ENCODE data around the gene RAD9A.

Gene RAD9A

DNA sequence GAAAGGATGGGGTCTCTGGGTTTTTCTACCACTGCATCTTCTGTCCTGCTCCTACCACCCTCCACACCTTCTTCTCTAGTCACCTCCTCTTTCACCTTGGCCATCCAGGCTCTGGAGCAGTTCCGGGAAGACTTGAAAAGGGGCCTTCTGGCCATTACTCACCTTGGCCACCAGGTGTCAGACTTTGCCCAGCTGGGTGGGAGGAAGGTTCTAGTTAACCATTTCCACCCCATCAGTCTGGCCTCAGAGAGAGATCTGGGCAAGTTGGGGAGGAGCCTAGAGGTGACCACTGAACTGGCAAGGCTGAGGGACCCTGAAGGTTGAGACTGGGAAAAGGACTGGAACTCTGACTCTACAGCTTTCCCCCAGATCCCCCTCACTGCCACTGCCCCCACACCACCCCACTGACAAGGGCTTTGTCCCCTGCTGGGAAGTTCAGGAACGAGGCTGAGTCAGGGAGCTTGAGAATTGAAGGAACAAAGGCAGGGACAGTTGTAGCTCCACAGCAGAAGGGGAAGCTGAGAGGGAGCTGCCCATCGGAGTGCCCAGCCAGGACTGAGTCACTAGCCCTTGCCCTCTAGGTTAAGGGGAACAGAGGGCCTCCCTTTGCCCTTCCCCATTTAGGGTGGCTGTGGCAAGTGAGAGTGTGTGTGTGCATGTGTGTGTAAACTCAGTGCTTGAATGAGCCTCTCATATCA is 34.8 kb upstream of the RAD9A start:
- DNase-seq (ENCODE audit: low read depth, low spot score): peak; percentile 40

DNA sequence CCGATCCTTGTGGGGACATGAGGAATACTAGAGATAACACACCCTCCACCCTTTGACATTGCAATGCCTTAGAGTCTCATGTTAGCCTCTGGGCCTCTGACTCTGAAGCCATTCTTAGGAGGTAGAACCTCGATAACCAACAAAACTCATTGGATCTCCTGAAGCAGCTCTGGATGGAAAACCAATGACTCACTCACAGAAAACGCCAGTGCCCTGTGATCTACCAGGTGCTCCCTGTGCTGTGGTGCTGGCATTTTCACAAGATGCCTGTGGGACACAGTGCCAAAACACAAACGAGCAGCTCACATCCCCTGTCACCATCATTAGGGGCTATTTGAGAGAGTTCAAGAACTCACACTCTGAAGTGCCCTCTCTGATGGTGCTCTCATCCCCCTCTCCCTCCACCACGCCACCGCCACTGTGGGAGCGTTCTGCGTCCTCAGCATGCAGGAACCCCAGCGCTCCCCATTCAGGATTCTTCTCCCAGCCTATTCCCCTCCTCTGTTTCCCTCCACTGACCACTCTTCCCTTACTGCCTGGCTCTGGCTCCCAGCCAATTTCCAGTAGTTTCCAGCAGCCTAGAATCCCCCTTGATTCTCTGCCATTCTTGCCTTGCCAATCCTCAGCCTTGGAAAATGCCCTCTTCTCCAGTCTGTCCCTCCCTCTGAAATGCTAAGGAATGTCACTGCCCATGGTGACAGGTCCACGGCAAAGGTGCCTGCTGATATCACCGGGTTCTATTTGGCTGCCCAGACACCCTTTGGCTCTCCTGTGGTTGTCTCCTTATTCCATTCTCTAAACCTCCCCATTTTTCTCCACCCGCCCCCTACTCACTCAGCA is 33.7 kb upstream of the RAD9A start:
- no peak for DNase-seq (ENCODE audit: low read depth, low spot score)

DNA sequence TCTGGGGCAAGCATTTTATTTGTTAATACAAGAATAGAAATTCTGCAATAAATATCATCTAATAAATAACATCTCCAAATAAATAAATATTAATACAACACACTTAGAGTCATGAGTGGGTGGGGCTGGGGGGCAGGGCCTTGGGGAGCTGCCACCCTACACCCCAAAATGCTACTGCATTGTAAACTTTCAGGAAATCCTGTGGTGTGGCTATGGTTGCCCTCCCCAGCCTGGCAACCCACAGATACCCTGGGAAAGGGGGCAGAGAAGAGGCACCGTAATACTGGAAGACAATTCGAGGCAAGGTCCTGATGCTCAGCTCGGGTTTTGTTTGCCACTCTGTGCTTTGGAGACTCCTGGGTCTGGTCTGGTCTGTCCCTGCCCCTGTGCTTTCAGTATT is 27.6 kb upstream of the RAD9A start:
- DNase-seq (ENCODE audit: low read depth, low spot score): no peak

DNA sequence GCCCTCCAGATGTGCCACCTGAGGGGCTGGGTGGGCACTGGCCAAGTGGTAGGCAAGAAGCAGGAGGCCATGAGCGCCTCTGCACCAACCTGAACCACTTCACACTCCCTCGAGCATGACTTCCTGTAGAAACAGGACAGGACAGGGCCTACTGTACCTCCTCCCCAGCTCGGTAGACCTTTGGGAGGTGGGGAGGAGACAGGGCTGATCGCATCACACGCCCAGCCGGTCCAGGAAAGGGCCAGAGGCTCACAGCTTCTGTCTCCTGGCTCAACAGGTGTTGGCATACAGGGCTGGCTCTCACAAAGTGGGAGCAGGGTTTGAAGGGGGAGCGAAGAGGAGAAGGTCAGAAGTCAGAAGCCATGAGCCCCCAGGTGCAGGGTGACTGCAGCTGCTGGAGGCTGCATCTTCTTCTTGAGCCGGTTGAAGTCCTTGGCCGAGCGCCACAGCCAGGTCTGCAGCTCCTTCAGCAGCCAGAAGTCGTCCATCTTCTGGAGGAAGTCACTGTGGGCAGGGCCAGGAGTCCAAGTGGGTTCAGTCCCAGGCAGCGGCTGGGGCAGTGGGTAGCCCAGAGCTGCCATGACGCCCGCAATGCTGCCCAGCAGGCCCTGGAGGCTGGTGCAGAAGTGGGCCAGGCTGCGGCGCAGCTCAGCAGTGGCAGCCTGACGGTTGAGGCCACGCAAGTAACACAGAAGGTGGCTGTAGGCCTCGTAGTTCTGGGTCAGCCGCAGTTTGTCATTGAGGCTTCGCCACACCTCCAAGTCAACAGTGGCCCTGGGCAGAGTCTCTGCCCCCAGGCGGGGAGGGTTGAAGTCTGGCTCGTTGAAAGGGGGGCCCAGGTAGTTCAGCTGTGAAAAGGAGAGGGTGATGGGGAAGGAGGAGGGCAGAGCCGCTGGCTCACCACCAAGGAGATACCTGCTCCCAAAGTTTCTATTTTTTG is 26.7 kb upstream of the RAD9A start:
- DNase-seq (ENCODE audit: low read depth, low spot score): no peak

DNA sequence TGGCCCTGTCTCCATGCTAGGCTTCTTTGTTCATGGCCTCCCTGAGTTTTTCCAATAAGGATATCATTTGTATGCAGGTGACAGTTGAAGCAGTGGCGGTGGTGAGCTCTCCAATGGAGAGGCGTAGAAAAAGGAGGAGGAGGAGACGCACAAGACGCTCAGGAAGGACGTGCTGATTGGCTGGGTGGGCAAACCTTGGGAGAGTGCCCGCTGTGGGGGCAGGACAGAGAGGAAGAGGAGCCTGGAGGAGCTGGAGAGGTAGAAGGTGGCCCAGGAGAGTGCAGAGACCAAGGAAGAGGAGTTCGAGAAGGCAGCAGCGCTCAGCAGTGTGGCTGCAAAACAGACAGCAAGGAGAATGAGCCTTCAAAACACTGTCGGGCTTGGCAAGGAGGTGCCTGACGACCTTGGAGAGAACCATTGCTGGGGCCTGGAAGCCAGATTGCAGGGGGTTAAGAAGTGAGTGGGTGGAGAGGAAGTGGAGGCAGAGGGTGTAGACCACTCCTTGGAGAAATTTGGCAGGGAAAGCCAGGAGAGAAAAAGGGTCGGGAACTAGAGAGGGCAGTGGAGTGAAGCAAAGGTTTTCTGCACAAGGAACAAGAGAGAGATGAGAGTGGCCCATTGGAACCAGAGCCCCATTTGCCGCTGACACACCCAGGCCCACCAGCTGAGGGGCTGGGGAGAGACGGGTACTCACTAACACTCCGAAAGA is 25.9 kb upstream of the RAD9A start:
- DNase-seq (ENCODE audit: low read depth, low spot score): no peak

DNA sequence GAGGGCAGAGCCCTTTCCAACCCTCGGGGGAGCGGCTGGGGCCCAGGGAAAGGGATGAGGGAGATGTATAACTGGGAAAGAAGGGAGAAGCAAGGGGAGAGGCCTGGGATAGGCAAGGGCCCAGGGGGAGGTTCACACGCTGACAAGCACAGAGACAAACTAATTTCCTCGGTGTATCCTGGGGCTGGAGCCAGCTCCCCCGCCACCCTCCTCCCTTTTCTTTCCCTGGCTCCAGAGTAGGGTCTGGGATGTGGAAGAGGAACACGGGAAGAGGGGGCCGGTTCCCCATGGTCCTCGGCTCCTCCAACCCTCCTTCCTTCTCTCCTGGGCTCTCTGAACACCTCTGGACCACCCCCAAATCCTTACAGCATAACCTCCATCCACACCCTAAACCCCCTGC is 25.2 kb upstream of the RAD9A start:
- no peak for DNase-seq (ENCODE audit: low read depth, low spot score)

DNA sequence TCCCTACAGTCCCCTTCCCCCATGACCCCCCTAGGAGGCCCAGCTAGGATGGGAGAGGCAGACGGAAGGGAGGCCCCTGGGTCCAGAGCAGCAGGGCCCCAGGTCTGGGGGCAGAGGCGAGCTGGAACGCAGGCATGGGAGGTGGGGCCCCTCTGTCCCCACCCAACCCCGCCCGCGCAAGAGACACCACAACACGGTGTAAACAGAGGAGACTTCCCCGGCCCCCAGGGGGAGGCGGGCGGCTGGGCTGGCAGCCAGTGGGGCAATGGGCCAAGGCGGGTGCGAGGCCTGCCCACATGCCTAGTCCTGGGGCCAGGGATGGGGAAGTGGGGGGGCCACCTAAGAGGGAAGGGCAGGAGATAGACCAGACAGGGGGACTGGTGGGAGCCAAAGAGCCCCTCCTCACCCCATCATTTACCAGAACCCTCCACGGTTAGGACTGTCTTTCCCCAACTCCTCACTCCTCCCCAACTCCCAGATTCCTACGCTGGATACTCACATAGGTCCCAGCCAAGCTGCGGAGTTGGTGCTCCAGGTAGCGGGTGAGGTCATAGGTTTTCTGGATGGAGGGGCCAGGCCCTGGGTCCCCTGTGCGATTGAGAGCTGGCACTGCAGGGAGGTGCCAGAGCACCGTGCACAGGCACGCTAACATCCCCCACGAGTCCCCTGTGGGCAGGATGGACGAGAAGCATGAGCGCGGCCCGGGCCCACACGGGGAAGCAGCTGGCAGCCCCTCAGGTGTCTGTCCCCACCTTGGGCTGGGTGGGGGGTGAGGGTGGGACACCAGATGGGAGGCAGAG is 24.6 kb upstream of the RAD9A start:
- DNase-seq (ENCODE audit: low read depth, low spot score): no peak

DNA sequence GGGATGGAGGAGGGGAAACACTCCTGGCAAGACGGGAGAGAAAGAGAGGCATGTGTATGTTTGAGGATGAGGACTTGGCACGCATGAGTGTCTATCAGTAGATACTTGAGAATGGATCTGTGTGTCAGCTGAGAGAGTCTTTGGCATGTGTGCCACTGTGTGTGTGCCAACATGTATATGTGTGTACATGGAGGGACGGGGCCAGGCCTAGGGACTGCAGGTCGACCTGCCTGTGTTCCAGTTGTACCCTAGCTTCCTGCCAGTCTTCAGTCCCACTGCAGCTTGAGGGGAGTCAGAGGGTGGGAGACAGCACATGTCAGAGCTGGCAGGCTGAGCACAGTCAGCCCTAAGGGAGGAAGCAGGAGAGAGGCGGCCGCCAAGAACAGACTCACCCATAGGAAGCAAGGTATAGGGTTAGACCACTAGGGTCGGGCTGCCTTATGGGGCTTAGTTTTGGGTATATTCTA is 24.0 kb upstream of the RAD9A start:
- DNase-seq (ENCODE audit: low read depth, low spot score): no peak

DNA sequence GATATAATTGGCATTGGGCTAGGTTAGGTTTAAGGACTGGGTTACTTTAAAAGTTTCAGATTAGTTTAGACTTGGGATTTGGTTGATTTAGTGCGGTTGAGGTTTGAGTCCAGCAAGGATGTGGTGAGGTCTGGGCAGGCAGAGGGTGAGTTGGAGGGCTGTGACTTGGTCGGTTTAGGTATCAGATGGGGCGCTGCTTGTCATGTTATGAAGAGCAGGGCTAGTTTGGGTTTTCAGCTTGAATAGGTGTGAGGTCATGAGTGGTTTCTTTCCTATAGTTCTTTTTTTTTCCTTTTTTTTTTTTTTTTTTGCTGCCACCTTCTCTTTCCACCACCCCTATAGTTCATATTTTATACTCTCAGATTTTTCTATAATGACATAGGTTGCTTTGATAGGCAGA is 23.2 kb upstream of the RAD9A start:
- DNase-seq (ENCODE audit: low read depth, low spot score): no peak

DNA sequence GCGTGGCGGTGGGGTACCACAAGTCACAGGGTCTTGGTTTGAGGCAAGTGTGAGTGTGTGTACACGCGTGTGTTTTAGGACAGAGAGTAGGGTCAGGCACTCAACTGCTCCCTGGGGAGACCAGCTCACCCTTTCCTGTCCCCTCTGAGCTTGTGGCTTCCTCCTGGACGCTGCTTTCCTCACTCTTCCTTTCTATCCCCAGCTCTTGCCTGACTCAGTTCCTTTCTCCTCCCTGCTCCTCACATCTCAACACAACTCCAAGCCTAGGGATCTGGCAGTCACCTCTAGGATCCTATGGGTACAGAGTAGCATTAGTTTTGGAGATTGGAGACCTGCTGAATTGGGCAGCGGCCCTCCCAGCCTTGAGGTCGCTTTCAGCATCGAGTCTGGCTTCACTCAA is 22.5 kb upstream of the RAD9A start:
- DNase-seq (ENCODE audit: low read depth, low spot score): no peak

DNA sequence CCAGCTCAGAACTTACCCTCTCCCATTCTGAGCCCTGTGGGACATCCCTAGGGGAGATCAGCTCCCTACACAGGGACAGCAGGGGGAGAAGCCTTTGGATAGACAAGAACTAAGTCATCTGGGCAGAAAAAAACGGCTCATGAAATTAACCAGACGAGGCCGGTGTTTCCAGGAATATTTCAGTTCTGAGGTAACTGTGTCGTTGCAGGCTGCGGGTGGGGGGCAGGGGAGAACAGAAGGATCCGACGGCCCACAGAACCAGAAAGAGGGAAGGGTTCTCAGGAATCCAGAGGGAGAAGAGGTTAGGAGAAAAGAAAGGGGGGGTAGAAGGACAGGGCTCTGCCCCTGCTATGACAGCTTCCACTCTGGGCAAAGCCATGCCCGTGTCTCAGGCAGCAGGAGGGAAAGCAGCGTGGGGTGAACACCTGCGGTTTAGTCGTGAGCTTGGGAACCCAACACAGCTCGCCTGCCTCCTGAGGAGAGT is 21.9 kb upstream of the RAD9A start:
- no peak for DNase-seq (ENCODE audit: low read depth, low spot score)

DNA sequence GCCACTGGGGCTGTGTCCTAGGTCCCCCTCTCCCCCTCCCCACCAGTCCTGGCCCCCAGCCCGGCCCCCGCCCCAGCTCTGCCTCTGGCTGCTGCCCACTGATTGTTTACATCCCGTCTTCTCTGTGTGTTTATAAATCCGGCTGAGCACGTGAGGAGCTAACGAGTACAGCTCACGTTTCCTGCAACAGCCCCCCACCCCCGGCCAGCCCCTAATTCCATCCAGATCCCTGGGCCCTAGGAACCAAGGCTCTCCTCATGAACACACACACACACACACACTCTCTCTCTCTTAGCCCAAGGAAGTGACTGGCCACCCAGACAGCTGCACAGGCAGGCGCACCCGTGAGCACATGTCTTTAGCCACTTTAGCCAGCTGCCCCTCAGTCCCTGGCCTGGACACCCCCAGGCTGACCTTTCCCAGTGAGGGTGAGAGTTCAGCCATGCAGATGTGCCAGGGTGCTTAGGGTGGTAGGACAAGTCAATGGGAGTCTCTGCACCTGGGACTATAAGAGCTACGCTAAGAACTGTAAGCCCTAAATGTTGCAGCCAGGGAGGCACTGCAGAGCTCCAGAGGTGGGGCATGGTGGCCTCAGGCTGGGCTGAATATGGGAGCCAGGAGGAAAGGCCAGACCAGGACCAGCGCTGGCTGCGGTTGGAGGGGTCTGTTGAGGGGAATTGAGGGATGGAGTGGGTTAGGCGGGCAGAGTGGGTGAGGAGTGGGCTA is 21.3 kb upstream of the RAD9A start:
- DNase-seq (ENCODE audit: low read depth, low spot score): no peak

DNA sequence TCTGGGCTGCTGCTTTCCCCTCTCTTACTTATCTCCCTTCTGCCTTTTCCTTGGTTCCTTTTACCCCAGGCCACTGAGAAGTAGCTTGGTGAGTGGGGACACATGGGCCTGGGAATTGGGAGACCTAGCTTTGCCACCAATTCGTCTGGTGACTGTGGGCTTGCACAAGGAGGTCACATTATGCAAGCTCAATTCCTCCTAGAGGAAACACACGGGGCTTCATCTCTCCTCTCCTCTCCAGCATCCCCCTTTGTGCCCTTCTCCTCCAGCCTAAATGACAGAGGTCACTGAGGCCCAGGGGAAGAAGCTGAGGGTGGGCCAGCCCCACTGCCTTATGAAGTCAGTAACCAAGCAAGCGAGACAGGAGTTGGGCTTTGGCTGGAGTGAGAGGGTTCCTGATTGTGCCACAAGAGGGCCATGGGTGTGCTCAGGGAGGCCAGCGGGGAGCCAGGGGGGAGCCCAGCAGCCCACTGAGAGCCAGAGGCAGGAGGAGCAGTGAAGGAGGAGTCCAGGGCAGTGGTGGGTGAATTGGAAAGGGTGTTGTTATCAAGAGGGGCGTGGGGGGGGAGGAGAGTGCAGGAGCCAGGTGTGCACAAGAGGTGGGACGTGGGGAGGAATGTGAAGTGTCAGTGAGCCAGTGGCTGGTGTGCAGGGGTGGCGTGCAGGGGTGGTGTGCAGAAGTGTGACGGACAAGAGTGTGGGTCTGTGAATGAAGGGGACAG is 20.4 kb upstream of the RAD9A start:
- no peak for DNase-seq (ENCODE audit: low read depth, low spot score)

DNA sequence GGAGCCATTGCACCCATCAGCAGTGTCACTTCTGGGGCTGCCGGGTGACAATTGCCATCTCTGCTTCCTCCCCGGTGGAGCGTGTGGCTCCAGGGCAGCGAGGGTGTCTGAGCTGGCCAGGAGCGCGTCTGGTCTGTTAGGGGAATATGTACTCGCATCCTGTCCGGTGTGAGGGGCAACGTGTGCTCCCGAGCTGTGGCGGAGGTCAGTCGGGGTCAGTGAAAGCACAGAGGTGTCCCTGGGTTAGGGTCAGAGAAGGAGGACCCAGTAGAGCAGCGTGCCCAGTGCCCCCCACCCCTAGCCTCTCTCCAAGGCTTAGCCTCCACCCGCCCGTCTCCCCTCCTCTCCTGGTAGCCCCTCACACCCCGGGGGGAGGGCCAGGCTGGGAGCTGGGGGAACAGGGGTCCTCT is 19.9 kb upstream of the RAD9A start:
- DNase-seq (ENCODE audit: low read depth, low spot score): no peak

DNA sequence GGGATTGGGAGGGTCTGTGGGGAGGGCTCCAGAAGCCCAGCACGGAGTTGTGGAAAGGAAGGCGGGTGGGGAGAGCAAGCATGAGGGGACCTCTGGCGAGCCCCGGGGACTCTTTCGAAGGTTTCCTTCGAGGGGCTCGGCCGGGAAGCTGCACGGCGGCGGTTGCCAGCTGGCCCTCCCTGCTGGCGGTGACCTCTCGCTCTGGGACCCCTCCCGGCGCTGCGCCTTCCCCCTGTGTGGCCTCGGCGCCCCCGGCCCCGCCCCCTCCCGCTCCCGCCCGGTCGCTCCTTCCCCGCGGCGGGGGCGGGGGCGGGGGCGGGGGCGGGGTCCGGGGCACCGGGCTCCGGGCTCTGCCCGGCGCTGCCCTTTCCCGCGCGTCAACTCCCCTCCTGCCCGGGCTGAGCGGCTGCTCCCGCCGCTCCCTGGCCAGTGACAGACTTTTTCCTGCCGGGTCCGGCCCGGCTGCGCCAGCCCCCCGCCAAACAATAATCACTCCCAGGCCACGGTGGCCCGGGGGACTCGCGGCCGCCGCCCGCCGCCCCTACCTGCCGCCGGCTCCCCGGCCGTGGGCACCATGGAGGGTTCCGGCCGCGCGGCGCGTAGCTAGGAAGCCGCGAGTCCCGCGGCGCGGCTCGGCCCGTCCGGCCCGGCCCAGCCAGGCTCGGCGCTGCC is 19.3 kb upstream of the RAD9A start:
- DNase-seq (ENCODE audit: low read depth, low spot score): no peak

DNA sequence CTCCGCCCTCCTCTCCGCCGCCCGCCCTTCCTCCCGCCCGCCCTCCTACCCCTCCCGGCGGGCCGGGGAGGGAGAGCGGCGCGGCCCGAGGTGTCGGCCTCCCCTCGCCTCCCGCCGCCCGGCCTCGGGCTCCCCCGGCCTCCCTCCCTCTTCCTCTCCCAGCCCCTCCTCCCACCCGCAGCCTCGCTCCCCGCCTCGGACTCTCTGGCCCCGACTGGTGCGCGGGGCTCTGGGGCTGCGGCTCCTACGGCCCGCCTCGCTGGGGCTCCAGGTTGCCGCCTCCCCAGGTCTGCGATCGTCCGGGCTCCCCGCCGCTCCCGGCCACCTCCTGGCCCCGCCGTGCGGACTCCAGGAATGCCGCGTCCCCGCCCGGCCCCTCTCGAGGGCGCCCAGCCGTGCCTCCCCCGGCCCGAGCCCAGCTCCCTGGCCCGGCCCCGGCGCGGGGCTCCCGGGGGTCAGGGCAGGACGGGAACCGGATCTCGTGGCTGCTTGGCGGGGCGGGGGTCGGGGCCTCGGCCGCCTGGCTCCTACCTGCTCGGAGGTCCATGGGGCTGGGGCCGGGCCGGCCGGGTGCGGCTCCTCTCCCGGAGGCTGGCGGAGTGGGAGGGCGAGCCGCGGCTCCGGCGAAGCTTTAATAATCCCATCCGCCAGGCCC is 18.7 kb upstream of the RAD9A start, which contains the start of gene CLCF1:
TSS of gene CLCF1 (minus strand) at position 606 of the 655 bp plus-strand sequence. CDS start at position 547, 59 bp downstream.
- DNase-seq (ENCODE audit: low read depth, low spot score): no peak

DNA sequence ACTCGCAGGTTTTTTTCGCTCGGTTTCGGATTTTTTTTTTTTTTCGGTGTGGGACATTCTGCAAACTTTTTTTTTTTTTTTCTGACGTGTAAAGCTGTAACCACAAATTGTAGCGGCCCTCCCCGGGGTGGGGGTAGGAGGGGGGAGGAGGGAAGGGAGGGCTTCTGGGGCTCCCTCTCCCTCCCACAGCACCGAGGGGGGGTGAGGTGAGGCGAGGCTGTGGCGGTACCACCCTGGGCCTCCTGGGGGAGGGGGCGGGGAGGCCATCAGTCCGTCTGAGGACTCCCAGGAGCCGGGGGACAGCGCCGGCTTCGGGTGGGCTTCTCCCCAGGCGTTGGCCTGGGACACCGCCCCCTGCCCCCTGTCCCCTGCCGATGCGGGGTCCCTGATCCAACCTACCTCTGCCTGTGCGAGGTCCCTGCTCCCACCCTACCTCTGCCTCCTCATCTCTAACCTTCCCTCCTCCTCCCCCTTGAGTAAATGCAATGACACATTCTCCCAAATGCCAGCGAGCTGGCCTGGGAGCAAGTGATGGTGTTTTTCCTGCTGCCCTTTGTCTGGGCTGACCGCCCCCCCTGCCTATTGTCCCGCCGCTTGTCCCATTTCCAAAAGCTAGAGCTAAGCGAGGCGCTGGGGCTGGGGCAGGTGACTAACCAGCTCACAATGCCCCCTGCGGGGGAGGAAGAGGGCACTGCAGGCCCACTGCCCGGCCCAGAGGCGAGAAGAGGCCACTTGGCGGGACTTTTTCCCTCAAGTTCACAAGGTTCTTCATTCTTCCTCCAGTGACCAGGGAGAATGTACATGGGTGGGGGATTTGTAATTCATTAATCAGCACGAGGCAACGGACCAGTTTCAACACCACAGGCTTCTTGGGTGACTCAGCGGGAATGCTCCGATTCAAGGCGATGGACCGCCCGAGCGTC is 17.9 kb upstream of the RAD9A start:
- DNase-seq (ENCODE audit: low read depth, low spot score): no peak

Data from activated naive CD8-positive, alpha-beta T cell treated with anti-CD3 and anti-CD28 coated beads, Interleukin-2, amount 50 U/mL, for 16 hours (primary cell).